Peyer's patch (tissue), 4 donors: Measurements from ENCODE around the gene NSUN6. TPM values are rescaled to one million over a fixed set of nuclear protein-coding genes. Genes with fewer than 3 reads are reported as not detected.

Source experiments
- DNase-seq, 3 donors: peaks; one replicate each; pipeline ENCODE4 v3.0.0-alpha.2; 2017 to 2019
- H3K27ac ChIP-seq, 4 donors: fragments of 200-600 bp; sonication (generic); one replicate each; pipeline ENCODE4 v1.5.1; 2016 to 2019
- H3K27me3 ChIP-seq, 2 donors: fragments of 200-600 bp; sonication (generic); one replicate each; pipeline ENCODE4 v1.5.1; 2019
- H3K36me3 ChIP-seq, 3 donors: fragments of 200-600 bp; sonication (generic); one replicate each; pipeline ENCODE4 v1.5.1; 2016 to 2019
- H3K4me1 ChIP-seq, 4 donors: fragments of 200-600 bp; sonication (generic); one replicate each; pipeline ENCODE4 v1.5.1; 2016 to 2019
- H3K4me3 ChIP-seq, 4 donors: fragments of 200-600 bp; sonication (generic); 1 replicate in 3 of 4; 2 replicates in 1 of 4; pipeline ENCODE4 v1.5.1; 2016 to 2019; ENCODE audit warnings: mild to moderate bottlenecking in 1 of 4
- H3K9me3 ChIP-seq, 4 donors: fragments of 200-600 bp; sonication (generic); one replicate each; pipeline ENCODE4 v1.5.1; 2016 to 2019; ENCODE audit warnings: mild to moderate bottlenecking in 1 of 4
- POLR2A ChIP-seq, 2 donors: fragments of 450-650 bp; IDR thresholded peaks; one replicate each; pipeline ENCODE4 v1.5.1; 2017; ENCODE audit warnings: antibody characterized with exemption in 2 of 2, mild to moderate bottlenecking in 2 of 2, moderate library complexity in 2 of 2
- total RNA-seq, 4 donors: library from RNA; depleted of rRNA; stranded (reverse); fragments of >200 nt; gene quantifications; one replicate each; pipeline ENCODE4 v1.1.0, GENCODE V29; 2016
- TF ChIP-seq, protein P1 (sequence below), 6 experiments: fragments of 450-650 bp in 4 of 6; fragments of 200-600 bp in 2 of 6; sonication (generic) in 1 of 6; IDR thresholded peaks; one replicate each; pipeline ENCODE4 v1.5.1; 2017 to 2019; ENCODE audit warnings: antibody characterized with exemption in 6 of 6, mild to moderate bottlenecking in 3 of 6, moderate library complexity in 1 of 6

The NSUN6 gene
- total RNA-seq, 4 donors from 2014 or later, result 14.9 to 27.2 (median 22.3) TPM

DNA sequence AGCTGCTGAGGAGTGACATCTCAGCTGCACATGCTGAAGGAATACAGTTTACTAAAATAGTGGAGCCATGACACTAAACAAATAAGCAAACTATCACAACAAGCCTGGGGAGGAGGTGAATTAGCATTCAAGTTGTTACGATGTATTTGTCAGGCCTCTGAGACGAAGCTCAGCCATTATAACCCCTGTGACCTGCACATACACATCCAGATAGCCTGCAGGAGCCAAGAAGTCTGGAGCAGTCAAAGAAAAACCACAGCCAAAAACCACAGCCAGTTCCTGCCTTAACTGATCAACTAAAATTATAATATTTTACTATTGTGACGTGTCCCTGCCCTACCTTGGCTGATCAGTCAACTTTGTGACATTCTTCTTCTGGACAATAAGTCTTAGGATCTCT lies 68.6 kb downstream of the NSUN6 start:
- no peaks in the 10 kb centered on the region for H3K4me1 ChIP-seq
- TF ChIP-seq, protein P1, sequence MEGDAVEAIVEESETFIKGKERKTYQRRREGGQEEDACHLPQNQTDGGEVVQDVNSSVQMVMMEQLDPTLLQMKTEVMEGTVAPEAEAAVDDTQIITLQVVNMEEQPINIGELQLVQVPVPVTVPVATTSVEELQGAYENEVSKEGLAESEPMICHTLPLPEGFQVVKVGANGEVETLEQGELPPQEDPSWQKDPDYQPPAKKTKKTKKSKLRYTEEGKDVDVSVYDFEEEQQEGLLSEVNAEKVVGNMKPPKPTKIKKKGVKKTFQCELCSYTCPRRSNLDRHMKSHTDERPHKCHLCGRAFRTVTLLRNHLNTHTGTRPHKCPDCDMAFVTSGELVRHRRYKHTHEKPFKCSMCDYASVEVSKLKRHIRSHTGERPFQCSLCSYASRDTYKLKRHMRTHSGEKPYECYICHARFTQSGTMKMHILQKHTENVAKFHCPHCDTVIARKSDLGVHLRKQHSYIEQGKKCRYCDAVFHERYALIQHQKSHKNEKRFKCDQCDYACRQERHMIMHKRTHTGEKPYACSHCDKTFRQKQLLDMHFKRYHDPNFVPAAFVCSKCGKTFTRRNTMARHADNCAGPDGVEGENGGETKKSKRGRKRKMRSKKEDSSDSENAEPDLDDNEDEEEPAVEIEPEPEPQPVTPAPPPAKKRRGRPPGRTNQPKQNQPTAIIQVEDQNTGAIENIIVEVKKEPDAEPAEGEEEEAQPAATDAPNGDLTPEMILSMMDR (IDR thresholded peaks at IDR 0.05), result no peak
- TF ChIP-seq POLR2A (IDR thresholded peaks at IDR 0.05), result no peak
- peaks cover 0 to 21% (median 0%) of the 10 kb centered on the region in 3 donors for H3K36me3 ChIP-seq
- H3K27me3 ChIP-seq, result no peaks in the 10 kb centered on the region
- H3K9me3 ChIP-seq, result no peaks in the 10 kb centered on the region
- no peak overlapping the region for H3K4me3 ChIP-seq
- DNase-seq, result no peak
- H3K27ac ChIP-seq, result no peak overlapping the region

DNA sequence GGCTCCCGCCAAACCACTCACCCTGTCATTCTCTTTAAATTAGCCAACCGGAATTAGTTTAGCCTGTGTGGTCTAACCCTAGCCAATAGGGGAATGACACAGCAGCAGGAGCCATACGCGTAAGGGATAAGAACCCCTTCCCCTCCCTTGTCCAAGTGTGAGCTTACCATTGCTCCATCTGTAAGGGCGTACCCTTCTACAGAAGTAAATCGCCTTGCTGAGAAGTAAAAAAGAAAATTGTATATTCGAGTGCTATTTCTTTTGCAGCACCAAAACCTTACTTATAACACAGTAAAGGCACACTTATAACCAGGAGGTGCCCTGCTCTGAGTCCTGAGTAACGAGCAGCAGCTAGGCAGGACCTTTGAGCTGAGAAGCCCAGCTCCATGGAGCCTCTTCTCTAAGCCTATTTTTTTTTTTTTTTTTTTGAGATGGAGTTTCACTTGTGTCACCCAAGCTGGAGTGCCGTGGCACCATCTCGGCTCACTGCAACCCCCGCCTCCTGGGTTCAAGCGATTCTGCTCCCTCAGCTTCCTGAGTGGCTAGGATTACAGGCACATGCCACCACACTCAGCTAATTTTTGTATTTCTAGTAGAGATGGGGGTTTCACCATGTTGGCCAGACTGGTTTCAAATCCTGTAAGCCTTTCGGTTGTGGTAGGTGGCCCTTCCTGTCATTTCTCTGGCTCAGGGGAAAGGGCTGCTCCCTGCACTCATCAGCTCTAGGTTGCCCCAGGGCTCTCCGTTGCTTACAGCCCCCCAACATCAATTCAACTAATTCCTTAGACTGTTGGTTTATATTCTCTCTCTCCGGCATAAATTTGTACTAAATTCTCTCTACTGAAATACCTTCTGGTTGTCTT lies 73.3 kb downstream of the NSUN6 start:
- Histone ChIP-seq H3K27me3 (no peaks in the 10 kb centered on the region), H3K36me3 (peaks cover 0 to 13% (median 0%) of the 10 kb centered on the region in 3 donors), H3K4me1 (no peaks in the 10 kb centered on the region), H3K4me3 (no peak overlapping the region), H3K27ac (no peak overlapping the region), H3K9me3 (no peaks in the 10 kb centered on the region)
- no peak for TF ChIP-seq POLR2A (IDR thresholded peaks at IDR 0.05)
- TF ChIP-seq, protein P1 (IDR thresholded peaks at IDR 0.05), result no peak
- DNase-seq, result no peak

DNA sequence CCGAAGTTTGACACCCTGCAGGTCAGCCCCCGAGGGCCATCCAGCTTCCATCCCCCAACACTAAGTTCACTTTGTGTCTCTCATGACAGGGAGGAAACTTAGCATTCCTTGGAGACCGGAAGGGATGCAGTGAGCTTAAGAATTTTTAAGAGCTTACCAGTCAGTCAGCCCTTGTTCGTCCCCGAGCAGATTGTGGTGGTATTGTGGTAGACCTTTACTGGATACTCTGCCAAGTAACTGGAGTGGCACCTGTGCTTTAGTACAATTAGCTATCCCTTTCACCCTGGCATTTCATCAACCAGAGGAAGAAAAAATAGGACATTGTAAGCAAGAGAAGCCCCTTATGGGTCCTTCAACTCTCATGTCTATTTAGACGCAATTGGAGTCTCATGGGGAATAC lies 74.8 kb downstream of the NSUN6 start:
- Histone ChIP-seq H3K27me3 (no peaks in the 10 kb centered on the region), H3K4me3 (no peak overlapping the region), H3K9me3 (no peaks in the 10 kb centered on the region), H3K27ac (no peak overlapping the region), H3K36me3 (peaks cover 0 to 13% (median 0%) of the 10 kb centered on the region in 3 donors), H3K4me1 (no peaks in the 10 kb centered on the region)
- DNase-seq, result no peak
- no peak for TF ChIP-seq POLR2A (IDR thresholded peaks at IDR 0.05)
- TF ChIP-seq, protein P1 (IDR thresholded peaks at IDR 0.05), result no peak

DNA sequence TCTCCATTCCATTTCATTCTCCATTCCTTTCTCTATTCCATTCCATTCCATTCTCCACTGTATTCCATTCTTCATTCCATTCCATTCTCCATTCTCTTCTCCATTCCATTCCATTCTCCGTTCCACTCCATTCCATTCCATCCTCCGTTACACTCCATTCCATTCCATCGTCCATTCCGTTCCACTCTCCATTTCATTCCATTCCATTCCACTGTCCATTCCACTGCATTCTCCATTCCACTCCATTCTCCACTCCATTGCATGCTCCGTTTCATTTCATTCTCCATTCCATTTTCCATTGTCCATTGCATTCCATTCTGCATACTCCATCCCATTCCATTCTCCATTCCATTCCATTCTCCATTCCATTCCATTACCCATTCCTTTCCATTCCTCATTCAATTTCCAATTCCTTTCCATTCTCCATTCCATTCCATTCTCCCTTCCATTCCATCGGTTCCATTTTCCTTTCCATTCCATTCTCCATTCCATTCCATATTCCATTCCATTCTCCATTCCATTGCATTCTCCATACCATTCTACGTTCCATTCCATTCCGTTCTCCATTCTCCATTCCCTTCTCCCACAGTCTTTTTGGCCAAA lies 78.3 kb downstream of the NSUN6 start:
- no peaks in the 10 kb centered on the region for H3K9me3 ChIP-seq
- no peak overlapping the region for H3K27ac ChIP-seq
- no peaks in the 10 kb centered on the region for H3K27me3 ChIP-seq
- H3K4me1 ChIP-seq, result no peaks in the 10 kb centered on the region
- DNase-seq, result no peak
- no peak overlapping the region for H3K4me3 ChIP-seq
- TF ChIP-seq POLR2A (IDR thresholded peaks at IDR 0.05), result no peak
- TF ChIP-seq, protein P1 (IDR thresholded peaks at IDR 0.05), result no peak
- no peaks in the 10 kb centered on the region for H3K36me3 ChIP-seq

DNA sequence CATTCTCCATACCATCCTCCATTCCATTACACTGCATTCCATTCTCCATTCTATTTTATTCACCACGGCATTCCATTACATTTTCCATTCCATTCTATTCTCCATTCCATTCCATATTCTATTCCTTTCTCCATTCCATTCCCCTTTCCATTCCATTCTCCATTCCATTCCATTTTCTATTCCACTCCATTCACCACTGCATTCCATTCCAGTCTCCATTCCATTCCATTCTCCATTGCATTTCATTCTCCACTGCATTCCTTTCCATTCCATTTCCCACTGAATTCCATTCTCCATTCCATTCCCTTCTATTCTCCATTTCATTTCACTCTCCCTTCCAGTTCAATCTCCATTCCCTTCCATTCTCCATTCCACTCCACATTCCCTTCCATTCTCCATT lies 79.6 kb downstream of the NSUN6 start:
- DNase-seq, result no peak
- TF ChIP-seq POLR2A (IDR thresholded peaks at IDR 0.05), result no peak
- TF ChIP-seq, protein P1 (IDR thresholded peaks at IDR 0.05), result no peak
- H3K27me3 ChIP-seq, result no peaks in the 10 kb centered on the region
- no peaks in the 10 kb centered on the region for H3K36me3 ChIP-seq
- no peaks in the 10 kb centered on the region for H3K9me3 ChIP-seq
- H3K27ac ChIP-seq, result no peak overlapping the region
- no peak overlapping the region for H3K4me3 ChIP-seq
- no peaks in the 10 kb centered on the region for H3K4me1 ChIP-seq
